Activated T-cell treated with anti-CD3 and anti-CD28 coated beads, Interleukin-2, amount 50 U/mL, for 72 hours (primary cell): ENCODE results near the gene TMEM221. TPM values are rescaled to one million over a fixed set of nuclear protein-coding genes. Genes with fewer than 3 reads are reported as not detected.

ENCODE experiments used
- ATAC-seq, 2 donors: fragments of 150-1000 bp; cut with Tn5 transposase; replicated peaks in 1 of 2; 2 replicates each; pipeline ENCODE4 v1.10.0; 2021; ENCODE audit warnings: moderate library complexity in 2 of 2, mild to moderate bottlenecking in 1 of 2
- DNase-seq, 2 donors: peaks; one replicate each; pipeline ENCODE4 v3.0.0; 2021 to 2022; ENCODE audit warnings: mixed read lengths in 1 of 2
- H3K27ac Mint-ChIP-seq: one replicate; pipeline ENCODE4 v1.8.0; 2022; ENCODE audit warnings: mild to moderate bottlenecking, moderate library complexity, mixed read lengths
- H3K27me3 Mint-ChIP-seq: one replicate; pipeline ENCODE4 v1.8.0; 2022; ENCODE audit warnings: low read depth, mixed read lengths
- H3K36me3 Mint-ChIP-seq, 2 donors: one replicate each; pipeline ENCODE4 v1.8.0; 2022; ENCODE audit warnings: mixed read lengths in 2 of 2, mild to moderate bottlenecking in 1 of 2; ENCODE audit not compliant: insufficient read depth in 2 of 2
- H3K4me1 Mint-ChIP-seq: one replicate; pipeline ENCODE4 v1.8.0; 2022; ENCODE audit warnings: low read depth, mixed read lengths
- H3K4me3 Mint-ChIP-seq, 2 donors: one replicate each; pipeline ENCODE4 v1.8.0; 2022; ENCODE audit warnings: mild to moderate bottlenecking in 2 of 2, mixed read lengths in 2 of 2, moderate library complexity in 2 of 2
- H3K9me3 Mint-ChIP-seq, 2 donors: one replicate each; pipeline ENCODE4 v1.8.0; 2022; ENCODE audit warnings: mixed read lengths in 2 of 2
- total RNA-seq, 2 donors: library from RNA; stranded (reverse); gene quantifications; one replicate each; pipeline ENCODE4 v1.2.3, GENCODE V29; 2022

Gene TMEM221
- total RNA-seq, 2 donors from 2014 or later, result not detected

DNA sequence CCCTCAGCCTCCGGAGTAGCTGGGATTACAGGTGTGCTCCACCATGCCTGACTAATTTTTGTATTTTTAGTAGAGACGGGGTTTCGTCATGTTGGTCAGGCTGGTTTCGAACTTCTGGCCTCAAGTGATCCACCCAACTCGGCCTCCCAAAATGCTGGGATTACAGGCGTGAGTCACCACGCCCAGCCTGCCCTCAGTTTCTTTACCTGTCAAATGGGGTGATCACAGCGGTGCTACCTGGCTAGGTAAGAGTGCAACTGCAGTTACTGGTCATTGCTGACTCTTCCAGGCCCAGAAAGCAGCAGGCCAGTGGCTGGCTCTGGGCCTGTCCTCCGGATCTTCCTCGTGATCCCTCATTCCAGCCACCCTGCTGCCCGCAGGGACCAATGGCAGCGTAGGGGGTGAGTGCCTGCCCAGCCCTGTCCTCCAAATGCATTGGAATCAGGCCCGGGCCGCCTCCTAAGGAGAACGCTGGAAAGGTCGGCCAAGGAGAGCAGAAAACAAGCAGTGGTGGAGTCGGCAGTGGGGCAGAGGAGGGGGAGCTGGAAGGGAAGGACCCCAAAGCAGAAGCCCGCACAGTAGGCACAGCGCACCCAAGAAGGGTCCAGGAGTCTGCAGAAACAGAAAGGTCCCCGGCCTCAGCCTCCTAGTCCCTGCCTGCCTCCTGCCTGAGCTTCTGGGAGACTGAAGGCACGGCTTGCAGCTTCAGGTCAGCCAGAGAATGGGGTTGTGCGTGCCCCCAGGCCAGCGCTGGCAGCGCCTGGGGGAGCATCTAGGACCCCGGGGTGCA is 20.0 kb upstream of the TMEM221 start:
- Mint-ChIP-seq H3K9me3 (no peaks in the 10 kb centered on the region), H3K27ac (no peak overlapping the region), H3K36me3 (no peaks in the 10 kb centered on the region), H3K4me3 (peak overlapping the region; percentile 85 to 100), H3K4me1 (peaks cover 40% of the 10 kb centered on the region), H3K27me3 (no peaks in the 10 kb centered on the region)
- DNase-seq (no peak), ATAC-seq (no peak)

DNA sequence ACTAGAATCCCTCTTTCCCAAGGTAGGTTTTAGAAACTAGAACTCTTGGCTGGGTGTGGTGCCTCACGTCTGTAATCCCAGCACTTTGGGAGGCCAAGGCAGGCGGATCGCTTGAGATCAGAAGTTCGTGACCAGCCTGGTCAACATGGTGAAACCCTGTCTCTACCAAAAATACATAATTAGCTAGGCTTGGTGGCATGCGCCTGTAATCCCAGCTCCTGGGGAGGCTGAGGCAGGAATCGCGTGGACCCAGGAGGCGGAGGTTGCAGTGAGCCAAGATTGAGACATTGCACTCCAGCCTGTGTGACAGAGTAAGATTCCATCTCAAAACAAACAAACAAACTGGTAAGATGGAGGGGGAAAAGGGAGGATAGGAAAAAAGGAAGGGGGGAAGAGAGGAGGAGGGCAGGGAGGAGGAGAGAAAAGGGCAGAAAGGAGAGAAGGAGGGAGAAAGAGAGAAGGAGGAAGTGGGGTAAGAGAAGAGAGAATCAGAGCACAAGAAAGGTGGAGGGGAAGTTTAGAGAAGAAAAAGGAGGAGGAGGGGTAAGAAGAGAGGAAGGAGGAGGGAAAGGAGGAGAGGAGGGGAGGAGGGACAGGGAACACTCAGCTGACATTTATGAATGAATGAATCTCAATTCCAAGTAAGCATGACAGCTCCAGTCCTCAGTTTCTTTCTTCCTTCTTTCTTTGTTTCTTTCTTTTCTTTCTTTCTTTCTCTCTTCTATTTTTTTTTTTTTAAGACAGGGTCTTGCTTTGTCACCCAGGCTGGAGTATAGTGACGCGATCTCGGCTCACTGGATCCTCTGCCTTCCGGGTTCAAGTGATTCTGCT is 19.2 kb upstream of the TMEM221 start:
- Mint-ChIP-seq H3K27ac (no peak overlapping the region), H3K4me3 (no peak overlapping the region), H3K9me3 (no peaks in the 10 kb centered on the region), H3K4me1 (peaks cover 31% of the 10 kb centered on the region), H3K36me3 (no peaks in the 10 kb centered on the region), H3K27me3 (no peaks in the 10 kb centered on the region)
- ATAC-seq, result no peak
- DNase-seq, result no peak

DNA sequence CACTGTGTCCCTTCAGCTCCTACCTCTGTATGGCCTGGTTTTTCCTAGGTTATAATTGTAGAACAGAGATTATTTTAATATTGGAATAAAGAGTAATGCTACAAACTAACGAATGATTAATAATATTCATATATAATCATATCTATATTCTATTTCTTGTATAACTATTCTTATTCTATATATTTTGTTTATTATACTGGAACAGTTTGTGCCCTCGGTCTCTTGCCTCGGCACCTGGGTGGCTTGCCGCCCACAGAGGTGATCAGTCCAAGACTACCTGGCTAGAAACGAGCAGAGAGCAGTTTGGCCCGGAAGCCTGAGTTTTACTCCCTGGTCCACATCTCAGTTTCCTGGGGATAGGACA is 18.0 kb upstream of the TMEM221 start:
- Mint-ChIP-seq H3K27me3 (no peaks in the 10 kb centered on the region), H3K9me3 (no peaks in the 10 kb centered on the region), H3K36me3 (no peaks in the 10 kb centered on the region), H3K27ac (no peak overlapping the region), H3K4me3 (no peak overlapping the region), H3K4me1 (peaks cover 25% of the 10 kb centered on the region)
- ATAC-seq, result no peak
- no peak for DNase-seq

DNA sequence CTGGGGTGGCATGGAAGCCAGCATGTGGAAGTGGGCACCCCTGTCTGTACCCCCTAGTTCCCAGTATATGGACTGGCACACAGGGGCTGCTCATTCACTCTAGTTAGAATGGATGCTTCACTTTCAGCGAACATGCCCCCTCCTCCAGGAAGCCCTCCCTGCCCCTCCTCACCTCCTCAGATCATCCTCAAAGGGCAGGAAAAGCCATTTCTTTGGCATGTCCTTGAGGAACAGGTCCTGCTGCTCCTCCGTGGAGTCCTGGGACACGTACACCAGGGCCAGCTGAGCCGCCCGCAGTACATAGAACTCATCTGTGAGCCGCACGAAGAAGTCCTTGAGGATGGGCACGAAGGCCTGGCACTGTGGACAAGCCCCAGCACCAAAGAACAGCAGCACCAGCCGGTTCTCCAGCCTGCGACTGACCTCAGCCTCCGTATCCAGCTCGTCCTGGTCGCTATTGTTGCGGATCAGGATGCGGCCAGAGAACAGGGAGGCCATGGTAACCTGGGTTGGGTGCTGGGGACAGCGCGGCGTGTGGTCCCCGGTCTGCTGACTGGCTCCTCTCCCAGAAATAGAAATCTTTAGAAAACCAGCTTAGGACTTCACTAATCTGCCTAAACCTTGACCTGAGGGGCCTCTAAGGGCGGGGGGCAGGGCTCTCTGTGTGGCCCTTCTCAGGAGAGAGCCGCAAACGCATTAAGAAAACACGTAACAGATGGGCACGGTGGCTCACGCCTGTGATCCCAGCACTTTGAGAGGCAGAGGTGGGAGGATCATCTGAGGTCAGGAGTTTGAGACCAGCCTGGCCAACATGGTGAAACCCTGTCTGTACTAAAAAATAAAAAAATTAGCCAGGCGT is 12.1 kb upstream of the TMEM221 start, which contains the start of gene NXNL1:
NXNL1 (minus strand) TSS at position 555 of the 859 bp plus-strand sequence; CDS start at position 498, 57 bp downstream.
- Mint-ChIP-seq H3K4me3 (no peak within 1 kb of the TSS), H3K9me3 (no peaks in the 10 kb centered on the region), H3K36me3 (no peaks in the 10 kb centered on the region), H3K4me1 (no peaks in the 10 kb centered on the region), H3K27me3 (peaks cover 28% of the 10 kb centered on the region), H3K27ac (no peak within 1 kb of the TSS)
- DNase-seq (no peak), ATAC-seq (no peak)

DNA sequence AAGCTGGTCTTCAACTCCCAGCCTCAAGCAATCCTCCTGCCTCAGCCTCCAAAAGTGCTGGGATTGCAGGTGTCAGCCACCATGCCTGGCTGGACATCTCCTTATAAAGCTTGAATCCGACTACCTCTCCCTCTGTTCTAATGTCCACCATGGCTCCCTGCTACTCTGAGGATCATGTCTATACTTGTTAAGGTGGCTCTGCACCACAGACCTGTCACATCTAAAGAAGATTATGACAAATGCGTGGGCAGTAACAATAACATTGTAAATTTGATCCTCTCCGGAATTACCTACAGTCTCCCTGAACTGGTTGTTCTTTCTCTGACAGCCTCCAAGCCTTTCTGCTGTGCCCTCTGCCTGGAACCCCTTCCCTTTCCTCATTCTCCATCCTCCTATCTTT is 10.5 kb upstream of the TMEM221 start:
- ATAC-seq (no peak), DNase-seq (no peak)
- H3K9me3 Mint-ChIP-seq, result no peaks in the 10 kb centered on the region
- peaks cover 42% of the 10 kb centered on the region for H3K27me3 Mint-ChIP-seq
- H3K27ac Mint-ChIP-seq, result no peak overlapping the region
- H3K4me3 Mint-ChIP-seq, result no peak overlapping the region
- H3K36me3 Mint-ChIP-seq, result no peaks in the 10 kb centered on the region
- H3K4me1 Mint-ChIP-seq, result no peaks in the 10 kb centered on the region

DNA sequence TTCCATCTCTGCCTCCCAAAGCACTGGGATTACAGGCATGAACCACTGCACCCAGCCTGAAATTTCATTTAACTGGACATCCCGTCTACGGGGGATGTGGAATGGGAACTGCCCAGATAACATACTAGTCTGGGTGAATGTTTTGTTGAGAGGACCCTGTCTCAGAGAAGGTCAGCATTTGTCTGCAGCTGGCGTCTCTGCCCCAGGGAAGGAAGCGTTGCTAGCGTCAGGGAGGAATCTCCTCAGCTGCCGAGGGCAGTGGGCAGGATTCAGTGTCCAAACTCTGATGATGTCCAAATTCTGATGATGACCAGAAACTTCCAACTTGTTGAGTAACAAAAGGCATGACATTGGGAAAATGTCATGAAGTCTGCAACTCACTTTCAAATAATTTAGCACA is 9.1 kb upstream of the TMEM221 start:
- H3K27me3 Mint-ChIP-seq, result peaks cover 42% of the 10 kb centered on the region
- peaks cover 5% of the 10 kb centered on the region for H3K4me1 Mint-ChIP-seq
- no peak overlapping the region for H3K4me3 Mint-ChIP-seq
- no peak for ATAC-seq
- no peaks in the 10 kb centered on the region for H3K9me3 Mint-ChIP-seq
- no peak overlapping the region for H3K27ac Mint-ChIP-seq
- H3K36me3 Mint-ChIP-seq, result no peaks in the 10 kb centered on the region
- no peak for DNase-seq

DNA sequence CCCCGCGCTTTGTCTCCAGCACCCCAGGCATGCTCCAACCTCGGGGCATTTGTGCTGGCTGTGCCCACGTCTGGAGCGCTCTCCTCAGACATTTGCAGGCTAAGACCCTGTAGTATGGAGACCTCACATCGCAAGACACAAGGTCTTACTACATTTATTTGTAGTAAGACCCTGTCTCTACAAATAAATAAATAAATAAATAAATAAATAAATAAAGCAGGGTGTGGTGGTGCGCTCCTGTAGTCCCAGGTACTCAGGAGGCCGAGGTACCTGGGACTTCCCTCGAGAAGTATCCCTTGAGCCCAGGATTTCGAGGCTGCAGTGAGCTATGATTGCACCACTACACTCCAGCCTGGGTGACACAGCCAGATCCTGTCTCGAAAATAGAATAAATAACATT is 7.7 kb upstream of the TMEM221 start:
- ATAC-seq, result no peak

DNA sequence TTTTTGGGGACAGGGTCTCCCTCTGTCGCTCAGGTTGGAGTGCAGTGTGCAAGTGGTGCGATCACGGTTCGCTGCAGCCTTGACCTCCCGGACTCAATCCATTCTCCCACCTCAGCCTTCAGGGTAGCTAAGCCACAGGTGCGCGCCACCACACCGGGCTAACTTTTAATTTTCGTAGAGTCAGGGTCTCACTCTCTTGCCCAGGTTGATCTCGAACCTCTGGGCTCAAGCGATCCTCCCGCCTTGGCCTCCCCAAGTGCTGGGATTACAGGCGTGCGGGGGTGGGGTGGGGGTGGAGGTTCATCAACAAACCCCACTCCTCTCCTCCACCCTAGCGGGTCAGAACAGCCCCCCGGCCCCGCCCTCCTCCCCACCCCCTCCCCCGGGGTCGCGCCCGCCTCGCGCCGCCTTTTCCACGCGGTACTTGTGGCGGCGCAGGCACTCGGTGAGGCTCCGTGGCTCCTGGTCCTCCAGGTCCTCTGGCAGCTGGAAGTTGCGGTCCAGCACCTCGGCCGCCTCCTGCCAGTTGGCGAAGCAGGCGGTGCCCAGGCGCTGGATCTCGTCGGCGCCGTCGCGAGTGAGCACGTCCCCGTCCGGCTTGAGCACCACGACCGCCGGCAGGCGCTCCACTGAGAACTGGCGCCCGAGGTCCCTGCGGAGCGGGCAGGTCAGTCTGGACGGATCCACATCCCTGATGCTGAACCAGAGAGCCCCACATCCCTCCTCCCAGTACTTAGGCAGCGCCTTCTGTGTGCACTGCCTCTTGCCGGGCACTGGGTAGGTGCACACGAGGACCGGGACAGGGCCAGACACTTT is 7.0 kb upstream of the TMEM221 start:
- Mint-ChIP-seq H3K27ac (no peak overlapping the region), H3K4me1 (peaks cover 12% of the 10 kb centered on the region), H3K27me3 (peaks cover 42% of the 10 kb centered on the region), H3K9me3 (no peaks in the 10 kb centered on the region), H3K36me3 (no peaks in the 10 kb centered on the region), H3K4me3 (no peak overlapping the region)
- peak in 1 of 2 donors; percentile 13 for DNase-seq
- ATAC-seq, result no peak

More for the DNA sequence above, 7.7 kb upstream of the TMEM221 start:
- no peak overlapping the region for H3K4me3 Mint-ChIP-seq
- H3K9me3 Mint-ChIP-seq, result no peaks in the 10 kb centered on the region
- no peak overlapping the region for H3K27ac Mint-ChIP-seq
- DNase-seq, result no peak
- H3K36me3 Mint-ChIP-seq, result no peaks in the 10 kb centered on the region
- peaks cover 42% of the 10 kb centered on the region for H3K27me3 Mint-ChIP-seq
- peaks cover 6% of the 10 kb centered on the region for H3K4me1 Mint-ChIP-seq

DNA sequence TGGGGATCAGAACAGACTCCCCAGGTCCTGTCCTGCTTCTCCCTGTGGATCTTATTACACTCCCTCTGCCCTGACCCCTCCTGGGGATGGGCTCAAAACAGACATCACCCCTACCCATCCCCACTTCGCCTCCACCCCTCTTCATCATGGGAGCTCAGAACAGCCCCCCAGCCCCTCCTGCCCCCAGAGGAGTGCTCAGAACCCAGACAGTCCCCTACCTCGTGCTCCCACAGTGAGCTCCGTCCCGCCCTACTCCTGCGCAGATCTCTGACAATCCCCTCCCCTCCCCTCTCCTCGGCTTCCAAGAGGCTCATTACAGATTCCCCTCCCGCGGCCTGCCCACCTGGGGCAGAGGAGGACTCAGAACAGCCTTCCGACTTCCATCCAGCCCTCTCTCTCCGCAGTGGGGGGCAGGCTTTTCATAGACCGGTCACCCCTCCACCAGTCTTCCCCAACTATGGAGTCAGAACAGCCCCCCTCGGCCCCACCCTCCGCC is 6.2 kb upstream of the TMEM221 start:
- Mint-ChIP-seq H3K27ac (no peak overlapping the region), H3K36me3 (peaks cover 2 to 3% of the 10 kb centered on the region in 2 donors), H3K9me3 (peaks cover 0 to 3% of the 10 kb centered on the region in 2 donors), H3K27me3 (peaks cover 44% of the 10 kb centered on the region), H3K4me3 (peak overlapping the region in 1 of 2 donors; percentile 22), H3K4me1 (peaks cover 20% of the 10 kb centered on the region)
- no peak for DNase-seq
- no peak for ATAC-seq

DNA sequence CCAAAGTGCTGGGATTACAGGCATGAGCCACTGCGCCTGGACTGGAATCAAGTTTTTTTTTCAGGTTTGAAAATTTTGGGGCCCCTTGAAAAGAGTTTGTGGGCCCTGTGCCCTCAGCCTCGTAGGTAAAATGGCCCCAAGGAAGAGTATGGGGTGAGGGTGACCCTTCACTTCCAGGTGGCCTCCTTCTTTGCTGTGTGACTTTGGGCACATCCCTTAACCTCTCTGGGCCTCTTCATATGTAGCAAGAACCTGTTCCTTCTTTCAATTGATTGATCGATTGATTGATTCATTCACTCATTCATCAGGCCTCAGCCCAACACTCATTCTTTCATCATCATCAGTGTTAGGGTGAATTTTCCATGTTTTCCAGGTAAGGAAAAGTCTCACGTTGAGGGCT is 3.4 kb upstream of the TMEM221 start:
- H3K27me3 Mint-ChIP-seq, result peaks cover 35% of the 10 kb centered on the region
- peaks cover 0 to 3% of the 10 kb centered on the region in 2 donors for H3K9me3 Mint-ChIP-seq
- H3K4me1 Mint-ChIP-seq, result peaks cover 20% of the 10 kb centered on the region
- DNase-seq (no peak), ATAC-seq (no peak)
- no peak overlapping the region for H3K4me3 Mint-ChIP-seq
- no peak overlapping the region for H3K27ac Mint-ChIP-seq
- H3K36me3 Mint-ChIP-seq, result peaks cover 2 to 3% of the 10 kb centered on the region in 2 donors

DNA sequence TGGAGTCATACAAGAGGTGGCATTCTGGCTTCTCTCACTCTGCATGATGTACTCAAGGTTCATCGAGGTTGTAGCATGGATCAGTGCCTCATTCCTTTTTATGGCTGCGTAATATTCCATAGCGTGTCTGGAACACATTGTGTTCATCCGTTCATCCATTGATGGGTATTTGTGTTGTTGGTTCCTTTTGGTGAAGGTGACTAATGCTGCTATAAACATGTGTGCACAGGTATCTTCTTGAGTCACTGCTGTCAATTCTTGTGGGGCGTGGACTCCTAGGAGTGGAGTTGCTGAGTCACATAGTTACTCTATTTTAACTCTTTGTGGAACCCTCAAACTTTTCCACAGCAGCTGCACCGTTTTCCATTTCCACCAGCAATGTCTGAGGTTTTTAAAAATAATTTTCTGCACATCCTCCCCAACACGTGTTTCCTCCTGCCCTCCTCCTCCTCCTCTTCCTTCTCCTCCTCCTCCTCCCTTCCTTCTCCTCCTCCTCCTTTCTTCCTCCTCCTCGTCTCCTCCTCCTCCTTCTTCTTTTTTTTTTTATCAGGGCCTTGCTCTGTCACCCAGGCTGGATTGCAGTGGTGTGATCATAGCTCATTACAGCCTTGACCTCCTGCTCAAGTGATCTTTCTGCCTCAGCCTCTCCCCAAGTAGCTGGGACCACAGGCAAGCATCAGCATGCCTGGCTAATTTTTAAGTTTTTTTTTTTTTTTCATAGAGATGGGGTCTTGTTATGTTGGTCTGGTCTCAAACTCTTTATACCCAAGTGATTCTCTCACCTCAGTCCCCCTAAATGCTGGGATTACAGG is 2.0 kb upstream of the TMEM221 start:
- peaks cover 29% of the 10 kb centered on the region for H3K27me3 Mint-ChIP-seq
- peaks cover 20% of the 10 kb centered on the region for H3K4me1 Mint-ChIP-seq
- ATAC-seq, result peak; percentile 90 to 92
- peaks cover 2 to 3% of the 10 kb centered on the region in 2 donors for H3K36me3 Mint-ChIP-seq
- peak overlapping the region; percentile 75 for H3K27ac Mint-ChIP-seq
- peak; percentile 53 to 69 for DNase-seq
- H3K4me3 Mint-ChIP-seq, result peak overlapping the region; percentile 29 to 80
- H3K9me3 Mint-ChIP-seq, result peaks cover 0 to 3% of the 10 kb centered on the region in 2 donors
